ENCODE results near the gene KCNQ4. TPM values are rescaled to one million over a fixed set of nuclear protein-coding genes. Genes with fewer than 3 reads are reported as not detected.

KCNQ4 gene
- total and polyA plus RNA-seq, 7 experiments from 2014 or later = 0.10 to 0.97 (median 0.20) TPM; not detected in 1

- Histone ChIP-seq H3K27ac (ENCODE audit: low read depth, low read length) (no peak overlapping the region), H3K36me3 (ENCODE audit: control insufficient read depth in 2 of 3, insufficient read depth in 3 of 3, low read length in 3 of 3) (no peaks in the 10 kb centered on the region), H3K4me3 (ENCODE audit: low read length) (no peak overlapping the region), H3K9me3 (ENCODE audit: control insufficient read depth in 2 of 3, low read length in 3 of 3) (no peaks in the 10 kb centered on the region), H3K4me1 (ENCODE audit: control insufficient read depth in 2 of 2, insufficient read depth in 2 of 2, low read length in 2 of 2) (peaks cover under 1 to 2% of the 10 kb centered on the region in 2 donors), H3K27me3 (ENCODE audit: control insufficient read depth in 2 of 2, insufficient read depth in 2 of 2, low read length in 2 of 2) (no peaks in the 10 kb centered on the region)
- no peak overlapping the region for H3K4me3 Mint-ChIP-seq
- peaks cover 0 to 2% (median 0%) of the 10 kb centered on the region in 5 donors for H3K27me3 Mint-ChIP-seq
- POLR2A ChIA-PET = no interaction called here
- peaks cover 13 to 34% (median 19%) of the 10 kb centered on the region in 7 donors for H3K4me1 Mint-ChIP-seq
- peaks cover 0 to 3% (median 0%) of the 10 kb centered on the region in 11 donors for H3K9me3 Mint-ChIP-seq
- ATAC-seq = no peak
- intact Hi-C loops (cut with micrococcal nuclease) = loop anchor here in 1 of 2 donors (5.0 kb wide), 1 partner anchor 170 kb away; the partner anchor contains the start of gene CTPS1
- peaks cover 0 to 3% (median 0%) of the 10 kb centered on the region in 5 donors for H3K36me3 Mint-ChIP-seq
- no peak overlapping the region for H3K27ac Mint-ChIP-seq
- DNase-seq = no peak
- CTCF ChIA-PET = no interaction called here
Measured at GRCh38 chr1:40806731-40807695, 23.4 kb downstream of the KCNQ4 start.

GRCh38 chr1:40808002-40808401 is 24.4 kb downstream of the KCNQ4 start:
- H3K9me3 ChIP-seq (ENCODE audit: control insufficient read depth in 2 of 3, low read length in 3 of 3) = no peaks in the 10 kb centered on the region
- H3K27ac ChIP-seq (ENCODE audit: low read depth, low read length) = no peak overlapping the region
- DNase-seq = no peak
- Mint-ChIP-seq H3K4me3 (no peak overlapping the region), H3K27me3 (peaks cover 0 to 2% (median 0%) of the 10 kb centered on the region in 5 donors), H3K27ac (peak overlapping the region in 2 of 9 donors; percentile 41 to 51), H3K36me3 (peaks cover 0 to 3% (median 0%) of the 10 kb centered on the region in 5 donors), H3K9me3 (peaks cover 0 to 3% (median 0%) of the 10 kb centered on the region in 11 donors), H3K4me1 (peaks cover 12 to 29% (median 17%) of the 10 kb centered on the region in 7 donors)
- H3K4me1 ChIP-seq (ENCODE audit: control insufficient read depth in 2 of 2, insufficient read depth in 2 of 2, low read length in 2 of 2) = no peaks in the 10 kb centered on the region
- H3K4me3 ChIP-seq (ENCODE audit: low read length) = no peak overlapping the region
- ATAC-seq = no peak
- ChIA-PET POLR2A (interaction anchor here (1.7 kb wide), 1 partner anchor 10 kb away, joined by 5 read pairs; no protein-coding TSS in a partner anchor), CTCF (no interaction called here)
- no peaks in the 10 kb centered on the region for H3K27me3 ChIP-seq (ENCODE audit: control insufficient read depth in 2 of 2, insufficient read depth in 2 of 2, low read length in 2 of 2)
- intact Hi-C loops (cut with micrococcal nuclease) = loop anchor here in 1 of 2 donors (5.0 kb wide), 1 partner anchor 169 kb away; the partner anchor contains the start of gene CTPS1
- no peaks in the 10 kb centered on the region for H3K36me3 ChIP-seq (ENCODE audit: control insufficient read depth in 2 of 3, insufficient read depth in 3 of 3, low read length in 3 of 3)

GRCh38 chr1:40808444-40808843 is 24.9 kb downstream of the KCNQ4 start:
- DNase-seq (no peak), ATAC-seq (no peak)
- Mint-ChIP-seq H3K36me3 (peaks cover 0 to 3% (median 0%) of the 10 kb centered on the region in 5 donors), H3K9me3 (peaks cover 0 to 3% (median 0%) of the 10 kb centered on the region in 11 donors), H3K27ac (peak overlapping the region in 3 of 9 donors; percentile 10 to 86 (median 57)), H3K27me3 (peaks cover 0 to 2% (median 0%) of the 10 kb centered on the region in 5 donors), H3K4me3 (no peak overlapping the region), H3K4me1 (peaks cover 12 to 26% (median 17%) of the 10 kb centered on the region in 7 donors)
- intact Hi-C loops (cut with micrococcal nuclease) = loop anchor here in 1 of 2 donors (5.0 kb wide), 1 partner anchor 169 kb away; the partner anchor contains the start of gene CTPS1
- H3K4me1 ChIP-seq (ENCODE audit: control insufficient read depth in 2 of 2, insufficient read depth in 2 of 2, low read length in 2 of 2) = no peaks in the 10 kb centered on the region
- no peaks in the 10 kb centered on the region for H3K36me3 ChIP-seq (ENCODE audit: control insufficient read depth in 2 of 3, insufficient read depth in 3 of 3, low read length in 3 of 3)
- H3K27me3 ChIP-seq (ENCODE audit: control insufficient read depth in 2 of 2, insufficient read depth in 2 of 2, low read length in 2 of 2) = no peaks in the 10 kb centered on the region
- ChIA-PET POLR2A (interaction anchor here (1.7 kb wide), 1 partner anchor 10 kb away, joined by 5 read pairs; no protein-coding TSS in a partner anchor), CTCF (interaction anchor here (0.7 kb wide), 1 partner anchor 11 kb away, joined by 3 read pairs; no protein-coding TSS in a partner anchor)
- no peak overlapping the region for H3K27ac ChIP-seq (ENCODE audit: low read depth, low read length)
- H3K4me3 ChIP-seq (ENCODE audit: low read length) = no peak overlapping the region
- H3K9me3 ChIP-seq (ENCODE audit: control insufficient read depth in 2 of 3, low read length in 3 of 3) = no peaks in the 10 kb centered on the region

- H3K27me3 Mint-ChIP-seq = peaks cover 0 to 2% (median 0%) of the 10 kb centered on the region in 5 donors
- no peak for DNase-seq
- ATAC-seq = peak; percentile 6
- intact Hi-C loops (cut with micrococcal nuclease) = loop anchor here in 1 of 2 donors (5.0 kb wide), 1 partner anchor 168 kb away; the partner anchor contains the start of gene CTPS1
- peaks cover 0 to 3% (median 0%) of the 10 kb centered on the region in 5 donors for H3K36me3 Mint-ChIP-seq
- H3K27ac Mint-ChIP-seq = peak overlapping the region in 4 of 9 donors; percentile 3 to 86 (median 34)
- Histone ChIP-seq H3K27ac (ENCODE audit: low read depth, low read length) (no peak overlapping the region), H3K27me3 (ENCODE audit: control insufficient read depth in 2 of 2, insufficient read depth in 2 of 2, low read length in 2 of 2) (no peaks in the 10 kb centered on the region), H3K36me3 (ENCODE audit: control insufficient read depth in 2 of 3, insufficient read depth in 3 of 3, low read length in 3 of 3) (no peaks in the 10 kb centered on the region), H3K4me3 (ENCODE audit: low read length) (no peak overlapping the region), H3K4me1 (ENCODE audit: control insufficient read depth in 2 of 2, insufficient read depth in 2 of 2, low read length in 2 of 2) (no peaks in the 10 kb centered on the region), H3K9me3 (ENCODE audit: control insufficient read depth in 2 of 3, low read length in 3 of 3) (no peaks in the 10 kb centered on the region)
- H3K4me1 Mint-ChIP-seq = peaks cover 12 to 24% (median 17%) of the 10 kb centered on the region in 7 donors
- peaks cover 0 to 3% (median 0%) of the 10 kb centered on the region in 11 donors for H3K9me3 Mint-ChIP-seq
- ChIA-PET POLR2A (interaction anchor here (1.7 kb wide), 1 partner anchor 11 kb away, joined by 5 read pairs; no protein-coding TSS in a partner anchor), CTCF (interaction anchor here (0.7 kb wide), 1 partner anchor 11 kb away, joined by 3 read pairs; no protein-coding TSS in a partner anchor)
- H3K4me3 Mint-ChIP-seq = peak overlapping the region in 1 of 10 donors; percentile 65
Measured at GRCh38 chr1:40808909-40809308, 25.3 kb downstream of the KCNQ4 start.

GRCh38 chr1:40810927-40811326 is 27.3 kb downstream of the KCNQ4 start:
- H3K4me3 Mint-ChIP-seq = no peak overlapping the region
- no peaks in the 10 kb centered on the region for H3K27me3 ChIP-seq (ENCODE audit: control insufficient read depth in 2 of 2, insufficient read depth in 2 of 2, low read length in 2 of 2)
- intact Hi-C loops (cut with micrococcal nuclease) = no loop called here
- peaks cover 0 to 3% (median 0%) of the 10 kb centered on the region in 11 donors for H3K9me3 Mint-ChIP-seq
- no peak for ATAC-seq
- H3K27me3 Mint-ChIP-seq = no peaks in the 10 kb centered on the region
- H3K4me3 ChIP-seq (ENCODE audit: low read length) = no peak overlapping the region
- no peak overlapping the region for H3K27ac Mint-ChIP-seq
- ChIA-PET CTCF (no interaction called here), POLR2A (interaction anchor here (1.0 to 1.8 kb wide), 2 partner anchors 13 to 16 kb away, joined by 3 to 6 read pairs; no protein-coding TSS in a partner anchor)
- no peaks in the 10 kb centered on the region for H3K9me3 ChIP-seq (ENCODE audit: control insufficient read depth in 2 of 3, low read length in 3 of 3)
- no peaks in the 10 kb centered on the region for H3K36me3 ChIP-seq (ENCODE audit: control insufficient read depth in 2 of 3, insufficient read depth in 3 of 3, low read length in 3 of 3)
- peaks cover 0 to 3% (median 0%) of the 10 kb centered on the region in 5 donors for H3K36me3 Mint-ChIP-seq
- H3K4me1 ChIP-seq (ENCODE audit: control insufficient read depth in 2 of 2, insufficient read depth in 2 of 2, low read length in 2 of 2) = no peaks in the 10 kb centered on the region
- H3K27ac ChIP-seq (ENCODE audit: low read depth, low read length) = no peak overlapping the region
- peaks cover 12 to 21% (median 17%) of the 10 kb centered on the region in 7 donors for H3K4me1 Mint-ChIP-seq
- DNase-seq = no peak

GRCh38 chr1:40815420-40815819 is 31.8 kb downstream of the KCNQ4 start:
- H3K4me3 Mint-ChIP-seq = peak overlapping the region in 1 of 10 donors; percentile 53
- ChIA-PET POLR2A (interaction anchor here (5.1 kb wide), 1 partner anchor 47 kb away, joined by 23 read pairs; the partner anchor contains the start of gene CITED4), CTCF (interaction anchor here (0.6 to 0.9 kb wide), 2 partner anchors 12 to 42 kb away, joined by 3 read pairs; no protein-coding TSS in a partner anchor)
- no peaks in the 10 kb centered on the region for H3K36me3 ChIP-seq (ENCODE audit: control insufficient read depth in 2 of 3, insufficient read depth in 3 of 3, low read length in 3 of 3)
- H3K27me3 Mint-ChIP-seq = peaks cover 0 to 8% (median 0%) of the 10 kb centered on the region in 5 donors
- no peak overlapping the region for H3K4me3 ChIP-seq (ENCODE audit: low read length)
- H3K27ac Mint-ChIP-seq = peak overlapping the region in 1 of 9 donors; percentile 31
- H3K9me3 ChIP-seq (ENCODE audit: control insufficient read depth in 2 of 3, low read length in 3 of 3) = no peaks in the 10 kb centered on the region
- H3K36me3 Mint-ChIP-seq = no peaks in the 10 kb centered on the region
- peaks cover 0 to 24% (median 8%) of the 10 kb centered on the region in 7 donors for H3K4me1 Mint-ChIP-seq
- no peaks in the 10 kb centered on the region for H3K9me3 Mint-ChIP-seq
- H3K27ac ChIP-seq (ENCODE audit: low read depth, low read length) = no peak overlapping the region
- no peak for DNase-seq
- H3K27me3 ChIP-seq (ENCODE audit: control insufficient read depth in 2 of 2, insufficient read depth in 2 of 2, low read length in 2 of 2) = no peaks in the 10 kb centered on the region
- H3K4me1 ChIP-seq (ENCODE audit: control insufficient read depth in 2 of 2, insufficient read depth in 2 of 2, low read length in 2 of 2) = peaks cover 0 to 5% of the 10 kb centered on the region in 2 donors
- no peak for ATAC-seq
- intact Hi-C loops (cut with micrococcal nuclease) = no loop called here

Measured in naive thymus-derived CD4-positive, alpha-beta T cell (primary cell).